Fibroblast of mammary gland (primary cell): Measurements from ENCODE around the gene MGMT.

Source experiments
- DNase-seq: peaks from one replicate; pipeline ENCODE4 v3.0.0-alpha.2; 2010; ENCODE audit warnings: low read depth
- H3K4me3 ChIP-seq: 2 replicates; pipeline ENCODE4 v1.5.1; 2011; ENCODE audit warnings: low read depth, mild to moderate bottlenecking, low read length, moderate library complexity; ENCODE audit not compliant: control insufficient read depth
- TF ChIP-seq, protein P1 (sequence below): conservative IDR thresholded peaks from 2 replicates; pipeline ENCODE4 v1.5.1; 2011; ENCODE audit warnings: low read depth, low read length, inconsistent platforms; ENCODE audit not compliant: control insufficient read depth, insufficient read depth

The MGMT gene

DNA sequence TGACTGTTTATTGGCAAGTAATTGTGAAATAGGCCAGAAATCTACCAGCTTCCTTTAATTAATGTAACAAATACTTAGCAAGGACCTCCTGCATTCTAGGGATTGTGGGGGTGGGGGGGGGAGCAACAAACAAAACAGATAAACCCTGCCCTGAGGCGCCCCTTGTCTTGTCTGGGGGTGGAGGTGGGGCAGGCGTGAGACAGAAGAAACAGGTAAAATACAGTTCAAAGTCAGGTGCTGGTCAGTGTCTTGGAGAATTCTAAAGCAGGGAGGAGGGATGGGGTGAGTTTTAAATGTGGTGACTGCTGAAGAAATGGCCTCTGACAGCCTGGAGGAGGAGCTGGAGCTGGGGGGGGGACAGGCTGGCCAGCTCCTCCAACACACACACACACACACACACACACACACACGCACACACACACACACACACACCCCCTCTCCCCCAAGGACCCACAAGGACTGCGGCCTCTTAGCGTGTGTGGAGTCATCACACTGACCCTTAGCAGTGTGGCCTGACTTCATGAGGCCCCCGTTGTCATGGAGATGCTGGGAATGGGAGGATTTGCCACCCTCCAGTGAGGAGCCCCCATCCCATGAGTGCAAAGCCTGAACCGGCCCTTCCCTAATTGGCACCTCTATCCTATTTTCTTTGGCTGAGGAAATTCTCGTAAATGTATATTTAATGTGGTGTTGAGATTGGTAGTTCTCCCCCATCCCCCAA, 190.4 kb downstream of the MGMT start:
- no peak overlapping the region for H3K4me3 ChIP-seq
- DNase-seq = no peak
- TF ChIP-seq, protein P1, sequence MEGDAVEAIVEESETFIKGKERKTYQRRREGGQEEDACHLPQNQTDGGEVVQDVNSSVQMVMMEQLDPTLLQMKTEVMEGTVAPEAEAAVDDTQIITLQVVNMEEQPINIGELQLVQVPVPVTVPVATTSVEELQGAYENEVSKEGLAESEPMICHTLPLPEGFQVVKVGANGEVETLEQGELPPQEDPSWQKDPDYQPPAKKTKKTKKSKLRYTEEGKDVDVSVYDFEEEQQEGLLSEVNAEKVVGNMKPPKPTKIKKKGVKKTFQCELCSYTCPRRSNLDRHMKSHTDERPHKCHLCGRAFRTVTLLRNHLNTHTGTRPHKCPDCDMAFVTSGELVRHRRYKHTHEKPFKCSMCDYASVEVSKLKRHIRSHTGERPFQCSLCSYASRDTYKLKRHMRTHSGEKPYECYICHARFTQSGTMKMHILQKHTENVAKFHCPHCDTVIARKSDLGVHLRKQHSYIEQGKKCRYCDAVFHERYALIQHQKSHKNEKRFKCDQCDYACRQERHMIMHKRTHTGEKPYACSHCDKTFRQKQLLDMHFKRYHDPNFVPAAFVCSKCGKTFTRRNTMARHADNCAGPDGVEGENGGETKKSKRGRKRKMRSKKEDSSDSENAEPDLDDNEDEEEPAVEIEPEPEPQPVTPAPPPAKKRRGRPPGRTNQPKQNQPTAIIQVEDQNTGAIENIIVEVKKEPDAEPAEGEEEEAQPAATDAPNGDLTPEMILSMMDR = no peak

GRCh38 chr10:129658376-129659072, 191.5 kb downstream of the MGMT start:
- no peak overlapping the region for H3K4me3 ChIP-seq
- TF ChIP-seq, protein P1 = no peak
- no peak for DNase-seq

DNA sequence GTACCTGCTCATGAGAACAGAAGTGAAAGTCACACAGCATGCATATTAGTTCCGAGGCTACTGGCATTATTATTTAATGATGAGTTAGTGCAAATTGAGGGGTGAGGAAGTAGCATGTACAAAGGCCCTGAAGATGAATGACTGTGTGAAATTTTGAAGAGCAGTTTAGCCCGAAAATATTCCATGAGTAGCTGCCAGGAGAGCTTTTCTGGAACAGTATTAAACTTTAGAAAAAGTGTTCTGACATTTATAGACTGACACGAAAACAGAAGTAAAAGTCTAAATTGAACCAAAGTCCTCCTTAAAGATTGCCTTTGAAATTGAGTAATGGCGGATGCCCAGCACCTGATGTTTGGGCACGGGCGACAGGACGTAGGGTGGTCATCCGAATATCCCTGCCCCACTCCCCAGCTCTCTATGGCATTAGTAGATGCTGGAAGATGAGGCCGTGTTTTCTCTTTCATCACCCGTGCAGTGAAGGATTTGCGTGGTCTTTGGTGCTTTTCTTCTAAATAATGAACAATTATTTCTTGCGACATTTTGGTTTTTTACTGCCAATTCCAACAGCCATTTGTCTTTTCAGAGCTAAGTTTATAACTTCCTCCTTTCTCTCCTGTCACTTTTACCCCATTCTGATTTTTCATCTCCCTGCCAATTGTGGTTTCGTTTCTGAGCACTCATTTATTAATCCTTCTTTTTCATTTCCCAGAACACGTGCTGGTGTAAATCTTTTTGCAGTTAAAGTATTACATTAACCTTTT, 192.6 kb downstream of the MGMT start:
- no peak for DNase-seq
- TF ChIP-seq, protein P1 = no peak
- no peak overlapping the region for H3K4me3 ChIP-seq

- no peak overlapping the region for H3K4me3 ChIP-seq
- DNase-seq = no peak
- TF ChIP-seq, protein P1 = no peak
Measured at GRCh38 chr10:129660569-129660968, 193.5 kb downstream of the MGMT start.

DNA sequence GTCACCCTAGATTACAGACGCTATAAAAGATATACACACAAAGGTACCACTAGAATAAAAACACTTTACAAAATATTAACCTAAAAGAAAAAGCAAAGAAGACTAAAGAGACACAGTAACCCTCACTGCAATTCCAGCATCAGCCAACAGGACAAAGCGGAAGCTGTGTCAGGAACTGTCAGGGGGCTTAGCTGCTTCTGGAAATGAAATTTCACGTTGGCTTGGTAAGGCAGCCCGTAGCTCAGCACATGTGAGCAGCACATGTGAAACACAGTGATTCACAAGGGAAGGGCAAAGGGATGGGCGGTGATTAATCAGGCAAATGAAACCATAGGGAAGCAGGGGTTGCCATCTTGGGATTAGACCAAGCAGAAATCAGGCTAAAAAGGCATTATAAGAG, 195.4 kb downstream of the MGMT start:
- peak; percentile 7 for DNase-seq
- H3K4me3 ChIP-seq = no peak overlapping the region
- TF ChIP-seq, protein P1 = no peak

- TF ChIP-seq, protein P1 = no peak
- no peak for DNase-seq
- H3K4me3 ChIP-seq = no peak overlapping the region
Measured at GRCh38 chr10:129670124-129670523, 203.1 kb downstream of the MGMT start.
